ENCODE measurements around the gene CEBPZ. TPM values are rescaled to one million over a fixed set of nuclear protein-coding genes. Genes with fewer than 3 reads are reported as not detected.

Gene CEBPZ
- total and polyA plus RNA-seq, 11 donors = 17.4 to 50.9 (median 25.5) TPM

DNA sequence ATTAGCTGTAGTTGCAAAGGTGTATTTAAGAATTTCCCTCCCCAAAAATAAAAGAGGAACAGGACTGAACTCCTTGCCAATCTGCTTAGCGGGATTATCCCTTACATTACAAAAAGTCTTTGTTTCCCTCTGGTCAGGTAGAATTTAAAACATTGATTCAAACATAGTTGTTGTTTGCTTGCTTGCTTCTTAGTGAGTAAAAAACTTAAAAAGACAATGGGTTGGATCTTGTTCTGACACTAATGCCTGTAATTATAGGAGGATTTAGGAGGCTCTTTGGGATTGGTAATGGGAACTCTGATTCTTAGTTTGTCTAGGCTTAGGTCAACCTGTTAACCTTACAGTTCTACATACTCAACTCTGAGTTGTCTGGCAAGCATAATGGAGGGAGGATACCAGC is 38.8 kb downstream of the CEBPZ start:
- Histone ChIP-seq H3K9me3 (no peaks in the 10 kb centered on the region), H3K36me3 (no peaks in the 10 kb centered on the region), H3K4me1 (peaks cover 0 to 13% (median 7%) of the 10 kb centered on the region in 12 donors), H3K27me3 (no peaks in the 10 kb centered on the region), H3K4me3 (no peak overlapping the region), H3K27ac (no peak overlapping the region)
- WGBS, 4 donors = 90 to 96% (median 93%) methylated on average over 1 of the region's 1 CpG
- DNase-seq (no peak), ATAC-seq (no peak)
- TF ChIP-seq, protein P1, sequence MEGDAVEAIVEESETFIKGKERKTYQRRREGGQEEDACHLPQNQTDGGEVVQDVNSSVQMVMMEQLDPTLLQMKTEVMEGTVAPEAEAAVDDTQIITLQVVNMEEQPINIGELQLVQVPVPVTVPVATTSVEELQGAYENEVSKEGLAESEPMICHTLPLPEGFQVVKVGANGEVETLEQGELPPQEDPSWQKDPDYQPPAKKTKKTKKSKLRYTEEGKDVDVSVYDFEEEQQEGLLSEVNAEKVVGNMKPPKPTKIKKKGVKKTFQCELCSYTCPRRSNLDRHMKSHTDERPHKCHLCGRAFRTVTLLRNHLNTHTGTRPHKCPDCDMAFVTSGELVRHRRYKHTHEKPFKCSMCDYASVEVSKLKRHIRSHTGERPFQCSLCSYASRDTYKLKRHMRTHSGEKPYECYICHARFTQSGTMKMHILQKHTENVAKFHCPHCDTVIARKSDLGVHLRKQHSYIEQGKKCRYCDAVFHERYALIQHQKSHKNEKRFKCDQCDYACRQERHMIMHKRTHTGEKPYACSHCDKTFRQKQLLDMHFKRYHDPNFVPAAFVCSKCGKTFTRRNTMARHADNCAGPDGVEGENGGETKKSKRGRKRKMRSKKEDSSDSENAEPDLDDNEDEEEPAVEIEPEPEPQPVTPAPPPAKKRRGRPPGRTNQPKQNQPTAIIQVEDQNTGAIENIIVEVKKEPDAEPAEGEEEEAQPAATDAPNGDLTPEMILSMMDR (IDR thresholded peaks at IDR 0.05) = no peak
- TF ChIP-seq POLR2A (IDR thresholded peaks at IDR 0.05) = no peak
- intact Hi-C loops (cut with DNase I) = no loop called here

DNA sequence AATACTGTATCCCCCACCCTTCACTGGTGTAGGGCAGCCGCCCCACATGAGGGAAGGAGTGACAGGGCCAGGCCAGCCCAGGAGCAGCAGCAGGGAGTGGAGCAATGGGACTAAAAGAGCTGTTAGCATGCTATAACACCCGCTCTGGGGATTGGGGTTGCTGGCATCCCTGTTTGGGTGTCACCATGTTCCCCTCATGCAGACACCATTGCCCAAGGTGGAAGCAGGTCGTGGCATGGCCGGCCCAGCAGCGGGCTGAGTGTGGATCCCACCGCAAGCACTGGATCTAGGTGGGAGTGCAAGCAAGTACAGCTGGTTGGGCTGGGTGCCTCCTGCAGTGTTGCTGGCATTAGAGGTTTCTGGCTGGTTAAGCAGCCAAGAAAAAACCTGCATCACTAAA is 39.6 kb downstream of the CEBPZ start:
- TF ChIP-seq POLR2A (IDR thresholded peaks at IDR 0.05) = no peak
- TF ChIP-seq, protein P1 (IDR thresholded peaks at IDR 0.05) = no peak
- Histone ChIP-seq H3K4me3 (no peak overlapping the region), H3K9me3 (no peaks in the 10 kb centered on the region), H3K36me3 (no peaks in the 10 kb centered on the region), H3K27ac (no peak overlapping the region), H3K27me3 (peaks cover 0 to 2% (median 0%) of the 10 kb centered on the region in 9 donors), H3K4me1 (peaks cover 0 to 8% (median 0%) of the 10 kb centered on the region in 12 donors)
- intact Hi-C loops (cut with DNase I) = no loop called here
- no peak for ATAC-seq
- 71 to 78% (median 77%) methylated on average over 6 of the region's 6 CpGs for WGBS, 4 donors
- no peak for DNase-seq

DNA sequence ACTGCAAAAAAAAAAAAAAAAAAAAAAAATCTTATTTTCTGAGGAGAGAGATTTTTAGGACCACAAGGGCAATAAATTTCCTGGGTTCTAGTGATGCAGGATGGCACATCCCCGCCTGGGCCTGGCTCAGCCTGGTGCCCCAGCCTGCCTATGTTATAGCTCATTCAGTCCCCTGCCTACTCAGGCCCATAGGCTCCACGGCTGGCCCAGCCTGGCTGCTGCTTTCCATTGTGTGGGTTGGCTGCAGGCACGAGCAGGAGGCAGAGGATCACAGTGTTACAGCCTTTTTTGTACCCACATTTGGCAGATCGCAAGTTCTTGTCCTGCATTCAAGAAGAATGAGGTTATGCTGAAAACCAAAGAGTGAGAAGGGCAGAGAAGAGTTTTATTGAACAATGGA is 40.1 kb downstream of the CEBPZ start:
- no peak for DNase-seq
- Histone ChIP-seq H3K27ac (no peak overlapping the region), H3K4me3 (no peak overlapping the region), H3K36me3 (no peaks in the 10 kb centered on the region), H3K4me1 (peaks cover 0 to 8% (median 0%) of the 10 kb centered on the region in 12 donors), H3K27me3 (peaks cover 0 to 4% (median 0%) of the 10 kb centered on the region in 9 donors), H3K9me3 (no peaks in the 10 kb centered on the region)
- ATAC-seq = no peak
- intact Hi-C loops (cut with DNase I) = no loop called here
- WGBS, 4 donors = 75 to 88% (median 81%) methylated on average over 4 of the region's 4 CpGs
- TF ChIP-seq, protein P1 (IDR thresholded peaks at IDR 0.05) = no peak
- no peak for TF ChIP-seq POLR2A (IDR thresholded peaks at IDR 0.05)

DNA sequence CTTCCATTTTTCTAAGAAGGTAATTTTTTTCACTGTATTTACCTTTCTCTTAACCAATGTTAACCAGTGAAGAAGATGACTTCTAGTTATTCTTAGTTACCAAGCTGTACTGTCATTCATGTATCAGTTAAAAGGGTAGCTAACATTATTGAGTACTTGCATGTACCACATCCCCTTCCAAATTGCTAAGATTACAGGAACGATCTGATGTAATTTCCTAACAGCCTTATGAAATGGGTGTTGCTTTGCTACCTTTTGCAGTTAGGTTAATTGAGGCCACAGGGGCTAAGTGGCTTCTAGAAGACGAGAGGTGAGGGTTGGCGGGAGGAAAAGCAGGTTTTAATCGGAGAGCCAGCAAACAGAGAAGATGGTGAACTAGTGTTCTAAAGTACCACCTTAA is 41.1 kb downstream of the CEBPZ start:
- TF ChIP-seq POLR2A (IDR thresholded peaks at IDR 0.05) = no peak
- TF ChIP-seq, protein P1 (IDR thresholded peaks at IDR 0.05) = no peak
- 83 to 88% (median 84%) methylated on average over 4 of the region's 4 CpGs for WGBS, 4 donors

More for the DNA sequence above, 41.1 kb downstream of the CEBPZ start:
- Histone ChIP-seq H3K27me3 (peaks cover 0 to 4% (median 0%) of the 10 kb centered on the region in 9 donors), H3K9me3 (no peaks in the 10 kb centered on the region), H3K4me1 (no peaks in the 10 kb centered on the region), H3K36me3 (no peaks in the 10 kb centered on the region), H3K4me3 (no peak overlapping the region), H3K27ac (no peak overlapping the region)
- ATAC-seq = no peak
- intact Hi-C loops (cut with DNase I) = no loop called here
- DNase-seq = no peak
